HL-60 (cell line): Measurements from ENCODE around the gene TERB1.
A peak's percentile ranks its signal among the peaks of the same experiment; 100 is the strongest.

Source experiments
- DNase-seq, 2 experiments: peaks; one replicate each; pipeline ENCODE4 v3.0.0-alpha.2; 2010 to 2020; ENCODE audit warnings: low read depth in 1 of 2, low spot score in 1 of 2
- H3K27ac ChIP-seq: fragments of 250-450 bp; sonication (Bioruptor Pico); replicated peaks from 2 replicates; pipeline ENCODE4 v1.5.1; 2020; ENCODE audit warnings: mild to moderate bottlenecking, moderate library complexity
- H3K27me3 ChIP-seq: fragments of 250-450 bp; sonication (Bioruptor Pico); 2 replicates; pipeline ENCODE4 v1.5.1; 2021; ENCODE audit warnings: mild to moderate bottlenecking, moderate library complexity; ENCODE audit not compliant: insufficient read depth, poor library complexity, severe bottlenecking
- H3K4me3 ChIP-seq: replicated peaks from 2 replicates; pipeline ENCODE4 v1.5.1; 2011; ENCODE audit warnings: mild to moderate bottlenecking, control low read depth, low read length; ENCODE audit not compliant: insufficient read depth
- GABPA ChIP-seq: IDR thresholded peaks from 2 replicates; pipeline ENCODE4 v1.6.1; 2012; ENCODE audit warnings: low read depth
- POLR2AphosphoS5 ChIP-seq: IDR thresholded peaks from 2 replicates; pipeline ENCODE4 v1.6.1; 2012; ENCODE audit warnings: low read depth
- SPI1 ChIP-seq: IDR thresholded peaks from 2 replicates; pipeline ENCODE4 v1.6.1; 2012; ENCODE audit warnings: low read depth, mild to moderate bottlenecking, borderline replicate concordance
- TF ChIP-seq, protein P1 (sequence below): IDR thresholded peaks from one replicate; pipeline ENCODE4 v1.5.1; 2011; ENCODE audit warnings: low read length, control low read depth, inconsistent platforms; ENCODE audit not compliant: insufficient read depth
- TF ChIP-seq, protein P2 (sequence below): IDR thresholded peaks from 2 replicates; pipeline ENCODE4 v1.6.1; 2012; ENCODE audit warnings: low read depth; ENCODE audit not compliant: insufficient replicate concordance

Gene TERB1

DNA sequence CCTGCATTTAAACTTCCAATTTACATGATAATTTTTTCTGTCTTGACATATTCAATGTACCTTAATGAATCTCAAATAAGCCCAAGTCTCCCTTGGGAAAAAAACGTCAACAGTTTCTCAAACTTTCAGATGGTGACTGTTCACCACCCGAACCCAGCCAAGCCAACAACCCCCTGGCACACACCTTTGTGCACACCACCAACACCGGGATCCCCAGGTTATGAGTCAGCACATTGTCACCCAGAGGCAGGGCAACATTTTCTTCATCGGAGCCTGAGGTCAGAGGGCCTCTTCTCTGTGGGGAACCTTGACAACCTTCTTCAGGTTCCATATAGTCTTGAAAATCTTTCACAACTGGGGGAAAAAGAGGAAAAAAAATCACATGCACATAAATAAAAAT, 65.5 kb downstream of the TERB1 start:
- TF ChIP-seq GABPA (no peak), POLR2AphosphoS5 (no peak), SPI1 (no peak)
- TF ChIP-seq, protein P1, sequence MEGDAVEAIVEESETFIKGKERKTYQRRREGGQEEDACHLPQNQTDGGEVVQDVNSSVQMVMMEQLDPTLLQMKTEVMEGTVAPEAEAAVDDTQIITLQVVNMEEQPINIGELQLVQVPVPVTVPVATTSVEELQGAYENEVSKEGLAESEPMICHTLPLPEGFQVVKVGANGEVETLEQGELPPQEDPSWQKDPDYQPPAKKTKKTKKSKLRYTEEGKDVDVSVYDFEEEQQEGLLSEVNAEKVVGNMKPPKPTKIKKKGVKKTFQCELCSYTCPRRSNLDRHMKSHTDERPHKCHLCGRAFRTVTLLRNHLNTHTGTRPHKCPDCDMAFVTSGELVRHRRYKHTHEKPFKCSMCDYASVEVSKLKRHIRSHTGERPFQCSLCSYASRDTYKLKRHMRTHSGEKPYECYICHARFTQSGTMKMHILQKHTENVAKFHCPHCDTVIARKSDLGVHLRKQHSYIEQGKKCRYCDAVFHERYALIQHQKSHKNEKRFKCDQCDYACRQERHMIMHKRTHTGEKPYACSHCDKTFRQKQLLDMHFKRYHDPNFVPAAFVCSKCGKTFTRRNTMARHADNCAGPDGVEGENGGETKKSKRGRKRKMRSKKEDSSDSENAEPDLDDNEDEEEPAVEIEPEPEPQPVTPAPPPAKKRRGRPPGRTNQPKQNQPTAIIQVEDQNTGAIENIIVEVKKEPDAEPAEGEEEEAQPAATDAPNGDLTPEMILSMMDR, result no peak
- TF ChIP-seq, protein P2, sequence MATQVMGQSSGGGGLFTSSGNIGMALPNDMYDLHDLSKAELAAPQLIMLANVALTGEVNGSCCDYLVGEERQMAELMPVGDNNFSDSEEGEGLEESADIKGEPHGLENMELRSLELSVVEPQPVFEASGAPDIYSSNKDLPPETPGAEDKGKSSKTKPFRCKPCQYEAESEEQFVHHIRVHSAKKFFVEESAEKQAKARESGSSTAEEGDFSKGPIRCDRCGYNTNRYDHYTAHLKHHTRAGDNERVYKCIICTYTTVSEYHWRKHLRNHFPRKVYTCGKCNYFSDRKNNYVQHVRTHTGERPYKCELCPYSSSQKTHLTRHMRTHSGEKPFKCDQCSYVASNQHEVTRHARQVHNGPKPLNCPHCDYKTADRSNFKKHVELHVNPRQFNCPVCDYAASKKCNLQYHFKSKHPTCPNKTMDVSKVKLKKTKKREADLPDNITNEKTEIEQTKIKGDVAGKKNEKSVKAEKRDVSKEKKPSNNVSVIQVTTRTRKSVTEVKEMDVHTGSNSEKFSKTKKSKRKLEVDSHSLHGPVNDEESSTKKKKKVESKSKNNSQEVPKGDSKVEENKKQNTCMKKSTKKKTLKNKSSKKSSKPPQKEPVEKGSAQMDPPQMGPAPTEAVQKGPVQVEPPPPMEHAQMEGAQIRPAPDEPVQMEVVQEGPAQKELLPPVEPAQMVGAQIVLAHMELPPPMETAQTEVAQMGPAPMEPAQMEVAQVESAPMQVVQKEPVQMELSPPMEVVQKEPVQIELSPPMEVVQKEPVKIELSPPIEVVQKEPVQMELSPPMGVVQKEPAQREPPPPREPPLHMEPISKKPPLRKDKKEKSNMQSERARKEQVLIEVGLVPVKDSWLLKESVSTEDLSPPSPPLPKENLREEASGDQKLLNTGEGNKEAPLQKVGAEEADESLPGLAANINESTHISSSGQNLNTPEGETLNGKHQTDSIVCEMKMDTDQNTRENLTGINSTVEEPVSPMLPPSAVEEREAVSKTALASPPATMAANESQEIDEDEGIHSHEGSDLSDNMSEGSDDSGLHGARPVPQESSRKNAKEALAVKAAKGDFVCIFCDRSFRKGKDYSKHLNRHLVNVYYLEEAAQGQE, result no peak
- DNase-seq, result no peak
- H3K4me3 ChIP-seq, result no peak overlapping the region
- H3K27ac ChIP-seq, result no peak overlapping the region
- no peaks in the 10 kb centered on the region for H3K27me3 ChIP-seq

DNA sequence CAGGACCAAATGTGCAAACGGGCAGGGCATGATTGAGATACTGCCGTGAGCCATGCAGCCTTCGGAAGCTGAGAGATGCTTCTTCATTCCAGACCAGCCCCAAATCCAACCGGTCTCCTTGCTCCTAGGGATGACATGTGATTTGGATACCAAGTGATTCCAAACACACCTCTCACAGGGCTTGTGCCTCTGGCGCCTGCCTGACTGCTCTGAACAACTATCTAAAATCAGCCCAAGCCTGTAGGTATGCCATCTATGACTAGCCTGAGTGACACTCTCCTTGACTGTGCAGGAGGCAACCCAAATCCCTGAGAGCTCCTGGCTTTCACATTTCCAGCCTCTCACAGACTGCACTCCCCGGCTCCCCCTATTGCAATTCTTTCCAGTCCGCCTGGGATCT, 70.3 kb downstream of the TERB1 start:
- Histone ChIP-seq H3K27me3 (no peaks in the 10 kb centered on the region), H3K27ac (no peak overlapping the region), H3K4me3 (no peak overlapping the region)
- DNase-seq, result no peak
- TF ChIP-seq GABPA (no peak), POLR2AphosphoS5 (no peak), SPI1 (no peak)
- TF ChIP-seq, protein P1, result no peak
- TF ChIP-seq, protein P2, result no peak

DNA sequence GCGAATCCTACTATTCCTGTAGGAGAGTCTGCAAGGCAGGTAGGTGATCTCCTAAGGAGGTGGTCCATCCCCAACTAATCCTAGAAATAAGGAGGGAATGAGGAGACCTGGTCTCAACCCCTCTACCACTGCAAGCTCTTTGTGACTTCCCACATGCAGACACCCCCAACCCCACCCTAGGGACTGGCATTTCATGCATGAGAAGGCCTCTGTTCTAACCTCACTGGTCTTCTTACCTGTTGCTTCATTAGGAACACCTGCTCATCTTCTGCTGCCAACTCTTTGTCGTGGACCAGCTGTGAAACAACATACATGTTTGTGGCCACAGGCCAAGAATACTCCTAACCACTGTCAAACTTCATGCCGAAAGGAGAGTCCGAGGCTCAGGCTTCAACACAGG, 72.6 kb downstream of the TERB1 start:
- no peaks in the 10 kb centered on the region for H3K27me3 ChIP-seq
- DNase-seq, result peak in 1 of 2 experiments; percentile 53
- H3K27ac ChIP-seq, result peak overlapping the region; percentile 65
- TF ChIP-seq GABPA, result no peak
- TF ChIP-seq, protein P1, result no peak
- TF ChIP-seq, protein P2, result no peak
- TF ChIP-seq POLR2AphosphoS5, result no peak; the same call in 1 of the 2 replicates
- no peak for TF ChIP-seq SPI1
- no peak overlapping the region for H3K4me3 ChIP-seq
